Neutrophil (primary cell): ENCODE results near the gene COQ2.

Experiments used
- H3K27ac ChIP-seq: fragments of 200-600 bp; sonication (generic); 2 replicates; pipeline ENCODE4 v1.5.1; 2016; ENCODE audit warnings: mild to moderate bottlenecking, moderate library complexity
- H3K27me3 ChIP-seq: fragments of 200-600 bp; sonication (generic); 2 replicates; pipeline ENCODE4 v1.6.0; 2016; ENCODE audit warnings: mild to moderate bottlenecking
- H3K36me3 ChIP-seq: fragments of 200-600 bp; sonication (generic); 2 replicates; pipeline ENCODE4 v1.5.1; 2017
- H3K4me1 ChIP-seq, 2 experiments: fragments of 200-600 bp in 1 of 2; sonication (generic) in 1 of 2; 1 replicate in 1 of 2; 2 replicates in 1 of 2; pipeline versions ENCODE4 v1.5.1 to v1.6.1; 2013 to 2016; ENCODE audit warnings: low read depth in 1 of 2, low read length in 1 of 2, mild to moderate bottlenecking in 1 of 2, moderate library complexity in 1 of 2; ENCODE audit not compliant: control insufficient read depth in 1 of 2, insufficient read depth in 1 of 2
- H3K4me3 ChIP-seq, 2 experiments: fragments of 200-600 bp in 1 of 2; sonication (generic) in 1 of 2; 1 replicate in 1 of 2; 2 replicates in 1 of 2; pipeline ENCODE4 v1.5.1; 2013 to 2016; ENCODE audit warnings: low read depth in 1 of 2, low read length in 1 of 2, mild to moderate bottlenecking in 1 of 2, moderate library complexity in 1 of 2
- H3K9me3 ChIP-seq: fragments of 200-600 bp; sonication (generic); 2 replicates; pipeline ENCODE4 v1.5.1; 2016
- TF ChIP-seq, protein P1 (sequence below): fragments of 200-600 bp; sonication (generic); IDR thresholded peaks from 2 replicates; pipeline ENCODE4 v1.5.1; 2016; ENCODE audit warnings: antibody characterized with exemption

COQ2 gene

DNA sequence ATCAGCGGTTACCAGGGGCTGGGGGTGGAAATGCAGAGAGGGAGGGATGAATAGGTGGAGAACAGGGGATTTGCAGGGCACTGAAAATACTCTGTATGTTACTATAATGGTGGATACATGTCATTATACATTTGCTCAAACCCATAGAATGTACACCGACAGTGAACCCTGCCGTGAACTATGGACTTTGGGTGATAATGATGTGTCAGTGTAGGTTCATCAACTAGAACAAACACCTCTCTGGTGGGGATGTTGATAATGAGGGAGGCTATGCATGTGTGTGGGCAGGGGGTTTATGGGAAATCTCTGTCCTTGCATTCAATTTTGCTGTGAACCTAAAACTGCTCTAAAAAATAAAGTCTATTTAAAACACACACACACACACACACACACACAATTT, 38.5 kb upstream of the COQ2 start:
- H3K4me1 ChIP-seq: peaks cover 47 to 51% of the 10 kb centered on the region in 2 experiments
- peak overlapping the region; percentile 80 for H3K27ac ChIP-seq
- no peak overlapping the region for H3K4me3 ChIP-seq
- H3K9me3 ChIP-seq: no peaks in the 10 kb centered on the region
- no peaks in the 10 kb centered on the region for H3K27me3 ChIP-seq
- TF ChIP-seq, protein P1, sequence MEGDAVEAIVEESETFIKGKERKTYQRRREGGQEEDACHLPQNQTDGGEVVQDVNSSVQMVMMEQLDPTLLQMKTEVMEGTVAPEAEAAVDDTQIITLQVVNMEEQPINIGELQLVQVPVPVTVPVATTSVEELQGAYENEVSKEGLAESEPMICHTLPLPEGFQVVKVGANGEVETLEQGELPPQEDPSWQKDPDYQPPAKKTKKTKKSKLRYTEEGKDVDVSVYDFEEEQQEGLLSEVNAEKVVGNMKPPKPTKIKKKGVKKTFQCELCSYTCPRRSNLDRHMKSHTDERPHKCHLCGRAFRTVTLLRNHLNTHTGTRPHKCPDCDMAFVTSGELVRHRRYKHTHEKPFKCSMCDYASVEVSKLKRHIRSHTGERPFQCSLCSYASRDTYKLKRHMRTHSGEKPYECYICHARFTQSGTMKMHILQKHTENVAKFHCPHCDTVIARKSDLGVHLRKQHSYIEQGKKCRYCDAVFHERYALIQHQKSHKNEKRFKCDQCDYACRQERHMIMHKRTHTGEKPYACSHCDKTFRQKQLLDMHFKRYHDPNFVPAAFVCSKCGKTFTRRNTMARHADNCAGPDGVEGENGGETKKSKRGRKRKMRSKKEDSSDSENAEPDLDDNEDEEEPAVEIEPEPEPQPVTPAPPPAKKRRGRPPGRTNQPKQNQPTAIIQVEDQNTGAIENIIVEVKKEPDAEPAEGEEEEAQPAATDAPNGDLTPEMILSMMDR: no peak
- H3K36me3 ChIP-seq: no peaks in the 10 kb centered on the region

DNA sequence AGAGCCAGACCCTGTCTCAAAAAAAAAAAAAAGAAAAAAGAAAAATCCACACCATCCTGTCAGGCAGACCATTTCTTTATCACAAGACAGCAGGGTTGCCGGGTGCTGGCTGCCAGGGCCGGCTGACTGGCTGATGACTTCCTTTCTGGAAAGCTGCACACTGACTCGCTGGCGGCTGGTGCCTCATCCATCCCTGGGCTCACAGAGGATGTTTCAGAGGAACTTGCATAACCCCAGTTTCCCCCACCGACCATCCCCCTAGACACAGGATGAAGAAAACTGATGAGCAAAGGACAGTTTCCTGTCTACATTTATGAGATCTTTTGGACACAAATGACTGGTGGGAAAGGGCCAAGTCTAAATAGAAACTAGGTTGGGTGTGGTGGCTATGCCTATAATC, 36.0 kb upstream of the COQ2 start:
- peak overlapping the region; percentile 80 for H3K27ac ChIP-seq
- H3K4me1 ChIP-seq: peaks cover 64 to 76% of the 10 kb centered on the region in 2 experiments
- peak overlapping the region; percentile 21 to 39 for H3K4me3 ChIP-seq
- no peaks in the 10 kb centered on the region for H3K27me3 ChIP-seq
- H3K36me3 ChIP-seq: no peaks in the 10 kb centered on the region
- TF ChIP-seq, protein P1: no peak
- H3K9me3 ChIP-seq: no peaks in the 10 kb centered on the region

DNA sequence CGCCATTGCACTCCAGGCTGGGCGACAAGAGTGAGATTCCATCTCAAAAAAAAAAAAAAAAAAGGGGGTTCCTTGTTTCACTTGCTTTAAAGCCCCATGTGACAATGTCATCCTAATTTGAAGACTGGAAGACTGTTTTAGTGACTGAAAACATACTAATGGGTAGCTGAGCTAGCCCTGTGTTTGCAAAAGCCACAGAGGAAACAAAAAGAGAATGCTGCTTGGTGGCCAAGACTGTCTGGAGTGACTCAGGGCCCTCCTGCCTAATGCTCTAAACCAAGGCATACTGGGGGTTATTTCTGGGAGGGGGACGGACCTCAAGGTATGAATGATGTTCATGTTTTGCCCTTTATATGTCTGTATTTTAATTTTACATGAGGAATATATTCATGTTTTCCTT, 34.1 kb upstream of the COQ2 start:
- TF ChIP-seq, protein P1: no peak
- no peak overlapping the region for H3K4me3 ChIP-seq
- peaks cover 67 to 81% of the 10 kb centered on the region in 2 experiments for H3K4me1 ChIP-seq
- no peaks in the 10 kb centered on the region for H3K9me3 ChIP-seq
- no peaks in the 10 kb centered on the region for H3K27me3 ChIP-seq
- no peaks in the 10 kb centered on the region for H3K36me3 ChIP-seq
- H3K27ac ChIP-seq: peak overlapping the region; percentile 80

DNA sequence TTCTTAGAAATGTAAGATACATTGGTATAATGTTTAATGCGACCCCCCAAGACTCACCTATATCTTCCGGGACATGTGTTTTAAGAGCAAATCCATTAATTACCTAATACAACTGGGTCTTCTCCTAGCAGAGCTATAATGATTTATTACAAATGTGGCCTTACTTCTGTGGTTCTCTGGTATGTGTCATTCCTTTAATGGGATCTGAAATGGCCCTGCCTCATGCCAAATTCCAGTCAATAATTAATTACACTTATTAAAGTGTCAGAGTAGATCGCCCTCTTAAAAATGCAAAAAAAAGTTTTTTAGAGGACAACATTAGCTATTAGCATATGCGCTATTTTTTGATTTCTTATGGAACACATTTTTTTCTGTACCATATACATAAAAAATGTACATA, 33.1 kb upstream of the COQ2 start:
- no peak overlapping the region for H3K4me3 ChIP-seq
- no peaks in the 10 kb centered on the region for H3K9me3 ChIP-seq
- peak overlapping the region; percentile 90 for H3K27ac ChIP-seq
- H3K36me3 ChIP-seq: no peaks in the 10 kb centered on the region
- peaks cover 62 to 75% of the 10 kb centered on the region in 2 experiments for H3K4me1 ChIP-seq
- TF ChIP-seq, protein P1: no peak
- H3K27me3 ChIP-seq: no peaks in the 10 kb centered on the region

DNA sequence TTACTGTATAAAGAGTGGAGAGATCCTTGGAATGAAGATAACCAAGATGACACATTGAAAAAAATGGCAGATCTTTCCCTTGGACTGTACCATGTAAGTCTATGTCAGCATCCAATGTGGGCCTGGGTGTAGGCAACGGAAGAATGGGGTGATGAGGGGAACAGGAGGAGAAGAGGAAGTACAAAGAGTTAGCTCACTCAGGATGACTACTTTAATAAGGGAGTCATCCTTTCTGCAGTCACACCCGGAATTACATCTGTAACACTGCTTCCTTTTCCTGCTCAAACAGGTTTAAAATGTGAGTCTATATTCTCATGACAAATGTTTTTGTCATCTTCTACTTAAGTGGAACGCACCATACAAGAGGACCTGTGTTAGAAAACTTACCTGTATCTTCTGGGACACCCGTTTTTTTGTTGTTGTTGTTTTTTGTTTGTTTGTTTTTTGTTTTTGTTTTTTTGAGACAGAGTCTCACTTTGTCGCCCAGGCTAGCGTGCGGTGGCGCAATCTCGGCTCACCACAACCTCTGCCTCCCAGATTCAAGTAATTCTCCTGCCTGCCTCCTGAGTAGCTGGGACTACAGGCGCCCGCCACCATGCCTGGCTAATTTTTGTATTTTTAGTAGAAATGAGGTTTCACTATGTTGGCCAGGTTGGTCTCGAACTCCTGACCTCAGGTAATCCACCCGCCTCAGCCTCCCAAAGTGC, 32.0 kb upstream of the COQ2 start:
- Histone ChIP-seq H3K36me3 (no peaks in the 10 kb centered on the region), H3K4me1 (peaks cover 51 to 65% of the 10 kb centered on the region in 2 experiments), H3K9me3 (no peaks in the 10 kb centered on the region), H3K27me3 (no peaks in the 10 kb centered on the region), H3K4me3 (no peak overlapping the region), H3K27ac (peak overlapping the region; percentile 90)
- TF ChIP-seq, protein P1: no peak
